Lower lobe of right lung (tissue), 2 donors: Measurements from ENCODE around the gene F2RL1. TPM values are rescaled to one million over a fixed set of nuclear protein-coding genes. Genes with fewer than 3 reads are reported as not detected.
"Not testable (repeated sequence)": the region's sequence is repeated elsewhere in the genome, so short reads cannot be mapped to it uniquely, and the experiment has no call there.

Experiments
- ATAC-seq, 2 donors: fragments of 200-7000 bp; cut with Tn5 transposase; one replicate each; pipeline ENCODE4 v1.9.1; 2020 to 2022; ENCODE audit warnings: mild to moderate bottlenecking in 2 of 2, moderate library complexity in 2 of 2
- DNase-seq: peaks from one replicate; pipeline ENCODE4 v3.0.0-alpha.2; 2020
- H3K27ac ChIP-seq: fragments of 200-600 bp; one replicate; pipeline ENCODE4 v1.8.0; 2022
- H3K27me3 ChIP-seq: fragments of 200-600 bp; one replicate; pipeline ENCODE4 v1.8.0; 2022; ENCODE audit warnings: low read depth
- H3K36me3 ChIP-seq: fragments of 200-600 bp; one replicate; pipeline ENCODE4 v1.8.0; 2022; ENCODE audit warnings: mild to moderate bottlenecking
- H3K4me1 ChIP-seq: fragments of 200-600 bp; one replicate; pipeline ENCODE4 v1.8.0; 2022
- H3K4me3 ChIP-seq: fragments of 200-600 bp; one replicate; pipeline ENCODE4 v1.8.0; 2022; ENCODE audit warnings: mild to moderate bottlenecking
- H3K9me3 ChIP-seq: fragments of 200-600 bp; one replicate; pipeline ENCODE4 v1.8.0; 2022
- intact Hi-C: fragments of 100-400 bp; cut with DNase I; formaldehyde crosslinking; loops from one replicate; pipeline ENCODE4 v1.11.0; 2022
- long read RNA-seq: library from polyadenylated mRNA; unstranded; transcript quantifications from one replicate; pipeline ENCODE4 v2.0.0, GENCODE V29; 2021
- total RNA-seq: library from RNA; stranded (reverse); fragmentation: NEBNext Ultra II Directional; extraction: Animal tissue kit (Norgen Biotek cat#: 25700); gene quantifications from one replicate; pipeline ENCODE4 v1.2.1, GENCODE V29; 2021
- TF ChIP-seq, protein P1 (sequence below): fragments of 200-600 bp; IDR thresholded peaks from one replicate; pipeline ENCODE4 v1.8.0; 2022; ENCODE audit warnings: antibody characterized with exemption, mild to moderate bottlenecking
- donor health status: DM: no; HTN: yes; CAD: no; lungs with severe emphysema.

The F2RL1 gene, protein sequence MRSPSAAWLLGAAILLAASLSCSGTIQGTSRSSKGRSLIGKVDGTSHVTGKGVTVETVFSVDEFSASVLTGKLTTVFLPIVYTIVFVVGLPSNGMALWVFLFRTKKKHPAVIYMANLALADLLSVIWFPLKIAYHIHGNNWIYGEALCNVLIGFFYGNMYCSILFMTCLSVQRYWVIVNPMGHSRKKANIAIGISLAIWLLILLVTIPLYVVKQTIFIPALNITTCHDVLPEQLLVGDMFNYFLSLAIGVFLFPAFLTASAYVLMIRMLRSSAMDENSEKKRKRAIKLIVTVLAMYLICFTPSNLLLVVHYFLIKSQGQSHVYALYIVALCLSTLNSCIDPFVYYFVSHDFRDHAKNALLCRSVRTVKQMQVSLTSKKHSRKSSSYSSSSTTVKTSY
- 5.9 TPM for total RNA-seq
- long read RNA-seq, transcript F2RL1-201 (2 exons, 2,914 nt): major isoform, 6 of 7 reads
- long read RNA-seq, partial matches to known transcripts: 0 of 7 reads
- long read RNA-seq, other reads (novel, unspliced or antisense): 1 of 7 reads

DNA sequence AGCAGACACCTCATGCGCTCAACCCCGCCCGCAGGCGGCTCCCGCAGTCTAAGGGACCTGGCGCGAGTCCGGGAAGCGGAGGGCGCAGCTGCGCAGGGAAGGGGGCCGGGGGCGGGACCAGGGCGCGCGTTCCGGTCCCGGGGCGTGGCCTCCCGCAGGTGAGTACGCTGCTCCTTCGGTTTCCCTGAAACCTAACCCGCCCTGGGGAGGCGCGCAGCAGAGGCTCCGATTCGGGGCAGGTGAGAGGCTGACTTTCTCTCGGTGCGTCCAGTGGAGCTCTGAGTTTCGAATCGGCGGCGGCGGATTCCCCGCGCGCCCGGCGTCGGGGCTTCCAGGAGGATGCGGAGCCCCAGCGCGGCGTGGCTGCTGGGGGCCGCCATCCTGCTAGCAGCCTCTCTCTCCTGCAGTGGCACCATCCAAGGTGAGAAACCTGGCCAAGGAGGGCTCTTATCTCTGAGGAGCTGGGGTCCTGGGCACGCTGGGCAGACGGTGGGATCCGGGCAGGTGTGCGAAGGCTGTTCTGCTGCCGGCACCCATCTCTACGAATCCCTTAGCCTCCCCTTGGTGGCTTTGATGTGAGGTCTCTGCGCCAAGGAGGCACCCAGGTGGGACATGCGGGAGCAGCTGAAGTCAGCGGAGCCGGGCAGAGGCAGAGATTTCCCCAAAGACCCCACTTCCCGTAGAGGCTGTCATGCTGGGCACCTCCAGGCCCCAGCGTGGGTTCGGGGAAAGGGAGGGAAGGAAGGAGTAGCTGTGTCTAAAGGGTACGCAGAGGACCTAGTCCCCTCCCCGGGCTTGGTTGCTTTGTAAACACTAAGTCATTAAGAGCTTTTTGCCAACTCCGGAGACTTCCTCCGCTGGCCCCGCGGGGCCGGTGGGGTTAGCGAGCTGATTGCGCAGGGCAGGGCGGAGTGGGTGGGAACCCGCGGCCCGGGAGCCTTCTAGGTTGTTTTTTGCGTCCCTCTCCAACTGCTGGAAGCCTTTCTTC, at the start of gene F2RL1:
Gene F2RL1 (plus strand): TSS at position 187 of the 988 bp plus-strand sequence. CDS start 153 bp downstream, at position 340.
- Histone ChIP-seq H3K4me1 (peaks cover 20% of the 10 kb centered on the region), H3K36me3 (no peaks in the 10 kb centered on the region), H3K9me3 (no peaks in the 10 kb centered on the region), H3K27me3 (peaks cover 21% of the 10 kb centered on the region), H3K27ac (peak within 1 kb of the TSS; percentile 59), H3K4me3 (peak within 1 kb of the TSS; percentile 76)
- intact Hi-C loops: no loop called here
- DNase-seq (peak; percentile 89), ATAC-seq (peak; percentile 95 to 96)
- TF ChIP-seq, protein P1, sequence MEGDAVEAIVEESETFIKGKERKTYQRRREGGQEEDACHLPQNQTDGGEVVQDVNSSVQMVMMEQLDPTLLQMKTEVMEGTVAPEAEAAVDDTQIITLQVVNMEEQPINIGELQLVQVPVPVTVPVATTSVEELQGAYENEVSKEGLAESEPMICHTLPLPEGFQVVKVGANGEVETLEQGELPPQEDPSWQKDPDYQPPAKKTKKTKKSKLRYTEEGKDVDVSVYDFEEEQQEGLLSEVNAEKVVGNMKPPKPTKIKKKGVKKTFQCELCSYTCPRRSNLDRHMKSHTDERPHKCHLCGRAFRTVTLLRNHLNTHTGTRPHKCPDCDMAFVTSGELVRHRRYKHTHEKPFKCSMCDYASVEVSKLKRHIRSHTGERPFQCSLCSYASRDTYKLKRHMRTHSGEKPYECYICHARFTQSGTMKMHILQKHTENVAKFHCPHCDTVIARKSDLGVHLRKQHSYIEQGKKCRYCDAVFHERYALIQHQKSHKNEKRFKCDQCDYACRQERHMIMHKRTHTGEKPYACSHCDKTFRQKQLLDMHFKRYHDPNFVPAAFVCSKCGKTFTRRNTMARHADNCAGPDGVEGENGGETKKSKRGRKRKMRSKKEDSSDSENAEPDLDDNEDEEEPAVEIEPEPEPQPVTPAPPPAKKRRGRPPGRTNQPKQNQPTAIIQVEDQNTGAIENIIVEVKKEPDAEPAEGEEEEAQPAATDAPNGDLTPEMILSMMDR: no peak

DNA sequence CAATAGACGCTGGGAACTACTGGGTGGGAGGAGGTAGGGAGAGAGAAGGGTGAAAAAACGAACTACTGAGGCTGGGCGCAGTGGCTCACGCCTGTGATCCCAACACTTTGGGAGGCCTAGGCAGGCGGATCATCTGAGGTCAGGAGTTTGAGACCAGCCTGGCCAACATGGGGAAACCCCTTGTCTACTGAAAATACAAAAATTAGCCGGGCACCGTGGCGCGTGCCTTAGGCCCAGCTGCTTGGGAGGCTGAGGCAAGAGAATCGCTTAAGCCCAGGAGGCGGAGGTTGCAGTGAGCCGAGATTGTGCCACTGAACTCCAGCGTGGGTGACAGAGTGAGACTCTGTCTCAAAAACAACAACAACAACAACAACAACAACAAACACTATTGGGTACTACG, 47.8 kb upstream of the F2RL1 start:
- not testable (repeated sequence) for H3K27me3 ChIP-seq, H3K4me3 ChIP-seq, ATAC-seq, H3K9me3 ChIP-seq, DNase-seq, H3K4me1 ChIP-seq, H3K36me3 ChIP-seq, H3K27ac ChIP-seq
- intact Hi-C loops: loop anchor here (10.0 kb wide), 1 partner anchor 166 kb away; no protein-coding TSS in a partner anchor

DNA sequence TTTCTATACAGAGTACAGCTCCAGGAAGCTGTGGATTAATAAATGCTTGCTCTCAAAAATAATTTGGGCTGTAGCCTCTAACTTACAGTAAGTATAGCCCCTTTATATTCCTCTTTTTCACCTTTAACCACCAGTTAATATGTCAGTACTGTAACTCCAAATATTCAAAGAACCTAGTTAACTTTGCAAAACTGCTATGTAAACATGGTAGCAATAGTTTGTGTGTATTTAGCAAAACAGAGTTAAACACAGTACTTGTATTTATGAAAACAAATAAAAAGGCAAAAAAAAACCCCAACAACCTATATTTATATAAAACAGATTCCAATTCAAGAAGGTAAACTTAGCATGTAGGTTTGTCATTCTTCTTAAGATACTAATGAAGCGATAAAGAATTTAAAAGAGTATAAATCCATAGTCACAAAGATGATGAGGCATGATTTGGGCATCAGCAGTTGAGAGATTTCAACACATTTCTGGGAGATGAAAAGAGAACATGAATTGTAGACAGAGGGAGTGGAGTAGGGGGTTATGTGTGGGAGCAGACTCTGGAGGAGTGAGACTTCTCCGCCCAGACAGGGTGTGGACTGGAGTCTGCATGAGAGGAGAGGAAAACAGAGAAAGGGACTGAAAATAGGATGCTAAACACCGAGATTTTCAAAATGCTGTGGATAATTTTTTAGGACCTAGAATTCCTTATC, 47.0 kb upstream of the F2RL1 start:
- intact Hi-C loops: loop anchor here (10.0 kb wide), 1 partner anchor 167 kb away; no protein-coding TSS in a partner anchor
- no peak for DNase-seq
- no peak for ATAC-seq
- Histone ChIP-seq H3K27me3 (no peaks in the 10 kb centered on the region), H3K4me1 (peaks cover 4% of the 10 kb centered on the region), H3K36me3 (no peaks in the 10 kb centered on the region), H3K27ac (no peak overlapping the region), H3K4me3 (no peak overlapping the region), H3K9me3 (no peaks in the 10 kb centered on the region)
- TF ChIP-seq, protein P1: no peak

DNA sequence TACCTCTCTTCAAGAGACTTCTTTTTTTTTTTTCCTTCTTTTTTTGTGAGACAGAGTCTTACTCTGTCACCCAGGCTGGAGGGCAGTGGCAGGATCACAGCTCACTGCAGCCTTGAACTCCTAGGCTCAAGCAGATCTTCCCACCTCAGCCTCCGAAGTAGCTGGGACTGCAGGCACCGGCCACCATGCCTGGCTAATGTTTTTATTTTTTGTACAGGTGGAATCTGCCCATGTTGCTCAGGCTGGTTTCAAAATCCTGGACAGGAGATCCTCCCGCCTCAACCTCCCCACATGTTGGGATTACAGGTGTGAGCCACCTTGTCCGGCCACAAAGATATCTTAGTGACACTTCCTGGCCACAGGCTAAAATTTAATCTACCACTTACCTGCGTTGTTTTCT, 42.9 kb upstream of the F2RL1 start:
- Histone ChIP-seq H3K27ac (no peak overlapping the region), H3K36me3 (no peaks in the 10 kb centered on the region), H3K27me3 (no peaks in the 10 kb centered on the region), H3K4me1 (peaks cover 4% of the 10 kb centered on the region), H3K4me3 (no peak overlapping the region), H3K9me3 (no peaks in the 10 kb centered on the region)
- no peak for DNase-seq
- intact Hi-C loops: loop anchor here (10.0 kb wide), 1 partner anchor 171 kb away; no protein-coding TSS in a partner anchor
- ATAC-seq: no peak
- TF ChIP-seq, protein P1: no peak

DNA sequence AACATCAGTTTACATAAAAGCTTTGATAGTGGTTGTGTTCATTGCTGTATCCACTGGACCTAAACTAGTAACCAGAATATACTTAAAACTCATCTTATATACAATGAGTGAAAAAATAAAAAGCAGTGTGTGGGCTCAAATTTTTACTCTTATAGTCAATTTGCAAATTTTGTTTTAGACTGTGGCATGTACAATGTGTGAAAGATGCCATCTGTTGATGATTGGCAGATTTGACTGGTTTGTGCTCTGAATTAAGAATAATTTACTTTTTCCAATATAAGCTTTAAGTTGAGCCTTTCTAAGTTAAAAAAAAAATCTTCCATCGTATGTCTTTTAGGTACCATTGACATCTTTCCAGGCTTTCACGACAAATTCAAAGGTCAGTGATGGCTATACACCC, 42.4 kb upstream of the F2RL1 start:
- no peak overlapping the region for H3K4me3 ChIP-seq
- DNase-seq: no peak
- H3K27ac ChIP-seq: no peak overlapping the region
- intact Hi-C loops: loop anchor here (10.0 kb wide), 1 partner anchor 172 kb away; no protein-coding TSS in a partner anchor
- peaks cover 4% of the 10 kb centered on the region for H3K4me1 ChIP-seq
- H3K9me3 ChIP-seq: no peaks in the 10 kb centered on the region
- no peaks in the 10 kb centered on the region for H3K36me3 ChIP-seq
- ATAC-seq: no peak
- TF ChIP-seq, protein P1: no peak
- H3K27me3 ChIP-seq: no peaks in the 10 kb centered on the region

DNA sequence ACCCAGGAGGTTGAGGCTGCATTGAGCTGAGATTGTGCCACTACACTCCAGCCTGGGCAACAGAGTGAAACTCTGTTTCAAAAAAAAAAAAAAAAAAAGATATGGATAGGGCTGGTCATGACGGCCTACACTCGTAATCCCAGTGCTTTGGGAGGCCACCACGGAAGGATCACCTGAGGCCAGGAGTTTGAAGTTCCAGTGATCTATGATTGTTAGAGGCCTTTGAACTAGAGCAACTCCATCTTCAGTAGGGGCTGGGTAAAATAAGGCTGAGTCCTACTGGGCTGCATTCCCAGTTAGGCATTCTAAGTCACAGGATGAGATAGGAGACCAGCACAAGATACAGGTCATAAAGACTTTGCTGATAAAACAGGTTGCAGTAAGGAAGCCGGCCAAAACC, 38.2 kb upstream of the F2RL1 start:
- H3K4me1 ChIP-seq, intact Hi-C loops, H3K36me3 ChIP-seq, DNase-seq, H3K27me3 ChIP-seq, H3K9me3 ChIP-seq, H3K27ac ChIP-seq, ATAC-seq, H3K4me3 ChIP-seq: not testable (repeated sequence)
